Middle frontal gyrus (tissue), 1 donor: ENCODE measurements around the gene MMP14.
"Not testable (repeated sequence)": the region's sequence is repeated elsewhere in the genome, so short reads cannot be mapped to it uniquely, and the experiment has no call there.

Experiments
- DNase-seq: peaks from one replicate; pipeline ENCODE4 v3.0.0-alpha.2; 2015; ENCODE audit warnings: low spot score; ENCODE audit errors: extremely low spot score

MMP14 gene

GRCh38 chr14:22841769-22842168, 5.4 kb downstream of the MMP14 start:
- DNase-seq, result no peak

DNA sequence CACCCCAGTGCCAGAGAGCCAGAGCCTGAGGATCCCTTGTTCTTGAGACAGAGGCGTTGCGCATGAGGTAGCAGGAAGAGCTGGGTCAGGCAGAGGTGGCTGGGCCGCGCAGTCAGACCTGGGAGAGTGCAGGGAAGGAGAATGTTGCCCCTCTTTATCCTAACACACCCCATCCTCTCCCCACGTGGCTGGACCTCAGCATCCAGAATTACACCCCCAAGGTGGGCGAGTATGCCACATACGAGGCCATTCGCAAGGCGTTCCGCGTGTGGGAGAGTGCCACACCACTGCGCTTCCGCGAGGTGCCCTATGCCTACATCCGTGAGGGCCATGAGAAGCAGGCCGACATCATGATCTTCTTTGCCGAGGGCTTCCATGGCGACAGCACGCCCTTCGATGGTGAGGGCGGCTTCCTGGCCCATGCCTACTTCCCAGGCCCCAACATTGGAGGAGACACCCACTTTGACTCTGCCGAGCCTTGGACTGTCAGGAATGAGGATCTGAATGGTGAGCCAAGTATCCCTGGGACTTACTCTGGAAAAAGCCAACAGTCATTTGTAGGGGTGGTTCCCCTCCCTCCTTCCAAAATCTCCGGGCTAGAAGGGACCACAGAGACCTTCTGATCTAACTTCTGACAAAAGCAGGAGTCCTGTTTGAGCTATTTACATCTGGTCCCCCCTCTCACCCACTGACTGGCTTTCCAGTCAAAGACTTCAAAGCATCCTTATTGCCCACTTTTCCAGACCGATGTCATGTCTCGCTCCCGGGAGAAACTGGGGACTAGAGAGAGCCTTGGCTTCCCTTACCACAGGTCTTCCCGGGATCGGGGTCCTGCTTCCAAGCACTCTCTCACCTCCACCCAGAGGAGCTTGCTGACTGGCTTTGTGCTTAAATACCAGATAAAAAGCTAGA, 6.1 kb downstream of the MMP14 start:
- no peak for DNase-seq

GRCh38 chr14:22843123-22843925, 6.9 kb downstream of the MMP14 start:
- no peak for DNase-seq

GRCh38 chr14:22844221-22845102, 8.1 kb downstream of the MMP14 start:
- no peak for DNase-seq

GRCh38 chr14:22845103-22845394, 8.7 kb downstream of the MMP14 start:
- DNase-seq, result no peak

- DNase-seq, result no peak
Observed at GRCh38 chr14:22845821-22846625, 9.6 kb downstream of the MMP14 start.

DNA sequence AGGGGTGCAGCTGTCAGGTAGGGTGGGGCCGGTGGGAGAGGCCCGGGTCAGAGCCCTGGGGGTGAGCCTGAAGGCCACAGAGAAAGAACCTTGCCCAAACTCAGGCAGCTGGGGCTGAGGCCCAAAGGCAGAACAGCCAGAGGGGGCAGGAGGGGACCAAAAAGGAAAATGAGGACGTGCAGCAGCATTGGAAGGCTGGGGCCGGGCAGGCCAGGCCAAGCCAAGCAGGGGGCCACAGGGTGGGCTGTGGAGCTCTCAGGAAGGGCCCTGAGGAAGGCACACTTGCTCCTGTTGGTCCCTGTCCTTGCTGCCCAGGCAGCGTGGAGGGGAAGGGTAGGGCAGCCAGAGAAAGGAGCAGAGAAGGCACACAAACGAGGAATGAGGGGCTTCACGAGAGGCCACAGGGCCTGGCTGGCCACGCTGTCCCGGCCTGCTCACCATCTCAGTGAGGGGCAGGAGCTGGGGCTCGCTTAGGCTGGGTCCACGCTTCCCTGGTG, 10.5 kb downstream of the MMP14 start:
- DNase-seq, result no peak

GRCh38 chr14:22847661-22848341, 11.4 kb downstream of the MMP14 start:
- no peak for DNase-seq

- DNase-seq, result no peak
Observed at GRCh38 chr14:22848351-22849164, 12.2 kb downstream of the MMP14 start.

DNA sequence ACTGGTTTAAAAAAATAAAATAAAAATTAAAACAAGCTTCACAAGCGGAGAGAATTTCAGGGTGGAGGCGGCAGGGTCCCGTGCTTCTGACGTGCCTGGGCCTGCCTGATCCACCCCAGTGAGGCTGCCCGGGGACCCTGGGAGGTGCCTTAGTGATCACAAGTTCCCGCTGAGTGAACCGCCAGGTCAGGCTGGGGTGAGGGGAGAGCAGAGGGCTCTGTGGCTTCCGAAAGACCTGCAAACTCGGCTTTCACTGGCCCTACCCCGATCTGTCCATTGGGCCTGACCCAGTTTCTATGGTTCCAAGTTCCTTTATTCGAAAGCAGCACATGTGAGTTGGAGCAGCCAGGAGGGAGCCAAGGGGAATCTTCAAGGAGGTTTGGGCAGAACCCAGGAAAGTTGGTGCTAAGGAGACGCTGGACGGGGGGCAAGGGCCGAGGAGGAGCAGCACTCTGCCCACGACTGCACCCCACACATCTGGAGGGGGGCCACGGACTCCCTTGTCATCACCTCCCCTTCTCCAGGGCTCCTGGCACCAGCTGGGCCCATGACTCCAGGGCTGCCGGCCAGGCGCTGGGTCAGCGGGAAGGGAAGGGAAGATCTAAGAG, 12.9 kb downstream of the MMP14 start:
- no peak for DNase-seq

GRCh38 chr14:22850944-22851764, 14.8 kb downstream of the MMP14 start:
- no peak for DNase-seq

GRCh38 chr14:22852178-22852577, 15.8 kb downstream of the MMP14 start:
- not testable (repeated sequence) for DNase-seq

DNA sequence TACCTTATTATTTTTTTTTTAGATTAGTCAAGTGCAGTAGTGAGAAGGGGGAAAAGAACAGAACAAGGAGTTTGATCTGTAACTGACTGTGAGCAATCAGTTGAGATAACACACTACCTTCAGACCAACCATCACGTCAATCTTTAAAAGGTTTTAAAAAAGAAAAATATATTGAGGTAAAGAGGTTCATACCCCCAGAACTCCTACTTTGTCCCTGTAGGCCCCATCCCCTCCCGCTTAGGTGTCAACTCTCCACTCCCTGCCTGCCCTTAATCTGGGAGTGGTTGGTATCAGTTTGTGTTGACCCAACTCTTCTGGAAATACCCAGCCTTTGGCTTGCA, 16.2 kb downstream of the MMP14 start:
- no peak for DNase-seq

DNA sequence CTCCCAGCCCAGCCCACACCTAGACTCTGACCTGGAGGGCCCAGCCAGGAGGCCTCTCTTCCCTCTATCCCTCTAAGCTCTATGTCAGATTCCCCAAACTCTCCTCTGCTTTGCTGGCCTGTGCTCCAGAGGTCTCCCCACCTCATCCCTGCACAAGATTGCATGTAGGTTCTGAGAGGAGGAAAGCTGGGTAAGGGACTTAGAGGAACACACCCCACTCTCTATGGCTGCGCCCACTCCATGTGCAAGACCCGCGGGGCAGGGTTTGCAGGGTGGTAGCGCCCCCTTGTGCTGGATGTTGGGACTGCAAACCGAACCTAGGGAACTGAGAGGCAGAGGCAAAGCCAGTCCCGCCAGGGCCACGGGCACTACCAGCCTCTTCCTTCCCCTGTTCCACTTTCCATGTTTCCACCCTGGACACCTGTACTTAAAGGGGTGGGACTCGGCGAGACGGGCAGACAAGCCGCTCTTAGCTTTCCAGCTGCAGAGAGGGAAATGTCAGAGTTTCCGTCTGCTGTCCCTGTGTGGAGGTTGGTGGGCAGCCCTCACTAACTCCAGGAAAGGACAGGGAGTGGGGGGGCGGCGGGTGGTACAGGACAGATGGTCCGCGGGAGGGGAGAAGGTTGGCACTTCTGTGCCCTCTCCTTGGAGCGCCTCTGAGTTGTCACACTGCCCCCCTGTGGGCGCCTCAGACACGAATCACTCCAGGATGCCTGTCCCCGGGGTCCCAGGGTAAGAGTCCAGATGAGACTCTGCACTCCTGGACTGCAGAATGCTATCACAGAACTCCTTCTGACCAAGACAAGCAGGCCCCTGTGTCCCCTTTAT, 16.8 kb downstream of the MMP14 start:
- DNase-seq, result peak; percentile 54

DNA sequence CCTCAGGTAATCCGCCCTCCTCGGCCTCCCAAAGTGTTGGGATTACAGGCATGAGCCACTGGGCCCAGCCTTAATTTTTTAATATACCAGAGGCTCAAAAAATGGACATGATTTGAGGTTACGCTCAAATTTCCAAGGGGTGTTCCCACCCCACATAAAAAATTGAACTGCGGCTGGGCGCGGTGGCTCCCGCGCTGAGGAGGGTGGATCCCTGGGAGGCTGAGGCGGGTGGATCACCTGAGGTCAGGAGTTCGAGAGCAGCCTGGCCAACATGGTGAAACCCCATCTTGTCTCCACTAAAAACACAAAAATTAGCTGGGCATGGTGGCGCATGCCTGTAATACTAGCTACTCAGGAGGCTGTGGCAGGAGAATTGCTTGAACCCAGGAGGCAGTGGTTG, 17.9 kb downstream of the MMP14 start:
- DNase-seq, result not testable (repeated sequence)

GRCh38 chr14:22854963-22855724, 18.8 kb downstream of the MMP14 start:
- DNase-seq, result no peak
